SK-N-SH (cell line): ENCODE measurements around the gene GPR85. TPM values are rescaled to one million over a fixed set of nuclear protein-coding genes. Genes with fewer than 3 reads are reported as not detected.
A peak's percentile ranks its signal among the peaks of the same experiment; 100 is the strongest.
"Not testable (repeated sequence)": the region's sequence is repeated elsewhere in the genome, so short reads cannot be mapped to it uniquely, and the experiment has no call there.

ENCODE experiments used
- CTCF ChIA-PET: fragments of 300-600, 350-600 bp; formaldehyde crosslinking; extraction: SDS; loops from one replicate; lab custom pipeline; 2021; lab: Yijun Ruan, JAX
- POLR2A ChIA-PET: fragments of 350-600 bp; sonication (Branson Sonifier 250); formaldehyde crosslinking; extraction: SDS; loops from one replicate; lab custom pipeline; 2020; ENCODE audit warnings: antibody characterized with exemption, inconsistent platforms; lab: Yijun Ruan, JAX
- DNase-seq: peaks from one replicate; pipeline ENCODE4 v3.0.0; 2012
- H2AFZ ChIP-seq: fragments of 200-600 bp; sonication (generic); 2 replicates; pipeline ENCODE4 v1.8.1; 2016; ENCODE audit warnings: antibody characterized with exemption, mild to moderate bottlenecking, low read depth
- H3F3A ChIP-seq: fragments of 200-600 bp; sonication (generic); replicated peaks from 2 replicates; pipeline ENCODE3; 2016; ENCODE audit warnings: antibody characterized with exemption, mild to moderate bottlenecking; ENCODE audit not compliant: insufficient read depth
- H3K27ac ChIP-seq, 2 experiments: fragments of 200-500 bp in 1 of 2; fragments of 200-600 bp in 1 of 2; sonication (Bioruptor generic) in 1 of 2; sonication (generic), shearing (Covaris generic) in 1 of 2; 2 replicates each; pipeline versions ENCODE4 v1.5.1 to v1.6.1; 2014 to 2016; ENCODE audit warnings: low read depth in 2 of 2, inconsistent platforms in 1 of 2, low read length in 1 of 2, mild to moderate bottlenecking in 1 of 2, mixed read lengths in 1 of 2
- H3K27me3 ChIP-seq: fragments of 200-600 bp; sonication (generic), shearing (Covaris generic); 2 replicates; pipeline ENCODE4 v1.6.1; 2016; ENCODE audit warnings: mixed run types; ENCODE audit not compliant: insufficient read depth
- H3K36me3 ChIP-seq, 2 experiments: fragments of 200-500 bp in 1 of 2; fragments of 200-600 bp in 1 of 2; sonication (Bioruptor generic) in 1 of 2; sonication (generic) in 1 of 2; replicated peaks in 1 of 2; 2 replicates each; pipeline versions ENCODE3 to v1.5.1; 2014 to 2016; ENCODE audit warnings: low read length in 1 of 2, mild to moderate bottlenecking in 1 of 2; ENCODE audit not compliant: insufficient read depth in 2 of 2, control insufficient read depth in 1 of 2
- H3K4me1 ChIP-seq, 2 experiments: fragments of 200-500 bp in 1 of 2; fragments of 200-600 bp in 1 of 2; sonication (Bioruptor generic) in 1 of 2; sonication (generic), shearing (Covaris generic) in 1 of 2; 2 replicates each; pipeline versions ENCODE4 v1.5.1 to v1.6.1; 2014 to 2016; ENCODE audit warnings: low read depth in 1 of 2, low read length in 1 of 2, mixed run types in 1 of 2; ENCODE audit not compliant: insufficient read depth in 2 of 2, control insufficient read depth in 1 of 2
- H3K4me2 ChIP-seq: fragments of 200-600 bp; sonication (generic), shearing (Covaris generic); 2 replicates; pipeline ENCODE4 v1.6.1; 2017; ENCODE audit warnings: mixed run types
- H3K4me3 ChIP-seq, 2 experiments: fragments of 200-500 bp in 1 of 2; fragments of 200-600 bp in 1 of 2; sonication (Bioruptor generic) in 1 of 2; sonication (generic), shearing (Covaris generic) in 1 of 2; 2 replicates each; pipeline versions ENCODE4 v1.5.1 to v1.8.1; 2014 to 2016; ENCODE audit warnings: low read depth in 2 of 2, inconsistent platforms in 1 of 2, low read length in 1 of 2, mild to moderate bottlenecking in 1 of 2, mixed read lengths in 1 of 2, moderate library complexity in 1 of 2
- H3K79me2 ChIP-seq: fragments of 200-600 bp; sonication (generic); 2 replicates; pipeline ENCODE4 v1.8.1; 2017; ENCODE audit warnings: mild to moderate bottlenecking; ENCODE audit not compliant: insufficient read depth
- H3K9ac ChIP-seq: fragments of 200-600 bp; sonication (generic); 2 replicates; pipeline ENCODE4 v1.6.1; 2017; ENCODE audit warnings: mixed run types
- H3K9me2 ChIP-seq: fragments of 200-600 bp; sonication (generic); 2 replicates; pipeline ENCODE4 v1.6.1; 2017; ENCODE audit warnings: mixed run types
- H3K9me3 ChIP-seq: fragments of 200-600 bp; sonication (generic); 2 replicates; pipeline ENCODE4 v1.6.1; 2017; ENCODE audit warnings: mixed run types, mild to moderate bottlenecking, moderate library complexity
- H4K20me1 ChIP-seq: fragments of 200-600 bp; sonication (generic); 2 replicates; pipeline ENCODE4 v1.6.1; 2017; ENCODE audit warnings: mild to moderate bottlenecking, mixed run types; ENCODE audit not compliant: insufficient read depth
- CHD2 ChIP-seq: fragments of 150-350 bp; IDR thresholded peaks from 2 replicates; pipeline ENCODE4 v1.6.1; 2018; ENCODE audit warnings: low read length; ENCODE audit not compliant: partially characterized antibody
- ELF1 ChIP-seq: IDR thresholded peaks from 2 replicates; pipeline ENCODE4 v1.4.0; 2012
- EZH2phosphoT487 ChIP-seq: fragments of 200-600 bp; sonication (generic); IDR thresholded peaks from 2 replicates; pipeline ENCODE4 v1.6.1; 2017; ENCODE audit warnings: low read depth, mixed run types, mild to moderate bottlenecking, antibody characterized with exemption, moderate library complexity, borderline replicate concordance
- IRF3 ChIP-seq: fragments of 150-350 bp; IDR thresholded peaks from 2 replicates; pipeline ENCODE4 v1.6.1; 2016; ENCODE audit warnings: mild to moderate bottlenecking, low read depth, low read length
- MXI1 ChIP-seq: IDR thresholded peaks from 2 replicates; pipeline ENCODE4 v1.6.1; 2012; ENCODE audit warnings: mild to moderate bottlenecking, low read depth, low read length, improper control_type of control experiment
- TEAD4 ChIP-seq: IDR thresholded peaks from 2 replicates; pipeline ENCODE4 v1.4.0; 2012; ENCODE audit warnings: mild to moderate bottlenecking, borderline replicate concordance; ENCODE audit not compliant: insufficient read depth
- USF1 ChIP-seq: IDR thresholded peaks from 2 replicates; pipeline ENCODE4 v1.4.0; 2012; ENCODE audit warnings: low read depth, borderline replicate concordance
- whole genome bisulfite sequencing: methylation state at CpG from one replicate; pipeline ENCODE4 v1.1.6; 2017; ENCODE audit warnings: low lambda C conversion rate; 5-methylcytosine and 5-hydroxymethylcytosine counted together
- polyA plus RNA-seq, 3 experiments: library from polyadenylated mRNA; depleted of rRNA; stranded (reverse); fragments of >200 nt; gene quantifications; 2 replicates each; pipeline ENCODE4 v1.2.3, GENCODE V29; 2012
- TF ChIP-seq, protein P1 (sequence below): IDR thresholded peaks from 2 replicates; pipeline ENCODE4 v1.4.0; 2012; ENCODE audit warnings: low read depth, borderline replicate concordance

The GPR85 gene
- polyA plus RNA-seq, 1 of the 3 experiments (the other 2 are of a cell fraction), result 2.9 TPM

DNA sequence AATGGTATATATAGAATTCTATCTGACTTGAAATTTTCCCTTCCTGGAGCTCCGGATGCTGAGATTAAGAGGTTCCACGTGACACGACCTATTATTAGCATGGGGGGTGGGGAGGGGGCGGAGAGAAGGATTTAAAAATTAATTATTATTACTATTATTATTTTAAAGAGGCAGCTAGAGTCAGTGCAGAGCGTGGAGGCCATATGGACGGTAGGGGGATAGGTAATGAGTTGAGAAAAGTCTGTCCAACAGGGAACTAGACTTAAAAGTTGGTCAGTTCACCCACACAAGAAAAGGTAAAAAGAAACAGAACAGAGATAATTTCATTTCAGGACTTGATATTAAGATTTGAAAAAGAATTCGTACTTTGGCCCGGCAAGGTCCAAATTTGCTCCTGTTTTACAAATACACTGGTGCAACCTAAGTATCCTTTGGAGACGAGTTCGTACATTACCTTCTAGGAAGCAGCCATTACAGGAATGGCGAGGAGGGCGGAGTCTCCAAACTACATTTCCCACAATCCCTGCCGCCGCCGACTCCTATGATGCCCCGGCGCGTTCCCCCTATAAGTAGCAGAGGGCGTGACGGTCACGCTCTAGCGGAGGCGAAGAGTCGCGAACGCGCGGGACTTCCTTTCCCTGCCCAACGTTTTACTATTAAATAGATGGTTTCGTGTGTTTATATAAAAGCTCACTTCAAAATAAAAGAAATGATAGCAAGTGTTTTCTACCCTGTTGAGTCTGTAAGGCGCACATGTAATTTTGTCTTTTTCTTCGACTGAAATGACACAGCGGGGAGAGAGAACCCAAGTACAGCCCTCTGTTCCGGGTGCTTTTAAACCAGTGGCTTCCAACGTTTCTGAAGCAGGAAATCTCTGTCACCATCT, 31.7 kb upstream of the GPR85 start, which contains the start of gene SMIM30 (continued):
- TF ChIP-seq IRF3, result no peak
- TF ChIP-seq CHD2, result peak; percentile 96
- TF ChIP-seq ELF1, result peak; percentile 74
- peak; percentile 88 for TF ChIP-seq MXI1
- no peak for TF ChIP-seq TEAD4
- peak; percentile 73 for TF ChIP-seq USF1
- TF ChIP-seq EZH2phosphoT487, result no peak
- TF ChIP-seq, protein P1, sequence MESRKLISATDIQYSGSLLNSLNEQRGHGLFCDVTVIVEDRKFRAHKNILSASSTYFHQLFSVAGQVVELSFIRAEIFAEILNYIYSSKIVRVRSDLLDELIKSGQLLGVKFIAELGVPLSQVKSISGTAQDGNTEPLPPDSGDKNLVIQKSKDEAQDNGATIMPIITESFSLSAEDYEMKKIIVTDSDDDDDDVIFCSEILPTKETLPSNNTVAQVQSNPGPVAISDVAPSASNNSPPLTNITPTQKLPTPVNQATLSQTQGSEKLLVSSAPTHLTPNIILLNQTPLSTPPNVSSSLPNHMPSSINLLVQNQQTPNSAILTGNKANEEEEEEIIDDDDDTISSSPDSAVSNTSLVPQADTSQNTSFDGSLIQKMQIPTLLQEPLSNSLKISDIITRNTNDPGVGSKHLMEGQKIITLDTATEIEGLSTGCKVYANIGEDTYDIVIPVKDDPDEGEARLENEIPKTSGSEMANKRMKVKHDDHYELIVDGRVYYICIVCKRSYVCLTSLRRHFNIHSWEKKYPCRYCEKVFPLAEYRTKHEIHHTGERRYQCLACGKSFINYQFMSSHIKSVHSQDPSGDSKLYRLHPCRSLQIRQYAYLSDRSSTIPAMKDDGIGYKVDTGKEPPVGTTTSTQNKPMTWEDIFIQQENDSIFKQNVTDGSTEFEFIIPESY, result peak; percentile 90

- not testable (repeated sequence) for H3K9me2 ChIP-seq
- CTCF ChIA-PET, result interaction anchor here (1.0 kb wide), 1 partner anchor 27 kb away, joined by 3 read pairs; no protein-coding TSS in a partner anchor
- 72% methylated on average over 4 of the region's 4 CpGs for WGBS
Observed at GRCh38 chr7:113117374-113117774, 30.7 kb upstream of the GPR85 start.

More at GRCh38 chr7:113117374-113117774, 30.7 kb upstream of the GPR85 start:
- POLR2A ChIA-PET, result interaction anchor here (0.6 kb wide), 1 partner anchor 100 kb away, joined by 3 read pairs; no protein-coding TSS in a partner anchor
- H2AFZ ChIP-seq, result peak overlapping the region; percentile 76
- not testable (repeated sequence) for DNase-seq, H3F3A ChIP-seq, H3K9me3 ChIP-seq, H3K79me2 ChIP-seq, H4K20me1 ChIP-seq, H3K27me3 ChIP-seq
- H3K4me1 ChIP-seq, result peaks cover 7 to 24% of the 10 kb centered on the region in 2 experiments; a peak in 3 of 4 replicates
- peak overlapping the region; percentile 67; the same call in 1 of the 2 replicates for H3K9ac ChIP-seq
- H3K4me2 ChIP-seq, result peak overlapping the region; percentile 65
- H3K27ac ChIP-seq, result peak overlapping the region; percentile 65 to 94; a peak in 3 of 4 replicates
- H3K36me3 ChIP-seq, result peaks cover 32 to 35% of the 10 kb centered on the region in 2 experiments
- H3K4me3 ChIP-seq, result peak overlapping the region; percentile 80 to 89
